ENCODE results near the gene NOXRED1. TPM values are rescaled to one million over a fixed set of nuclear protein-coding genes. Genes with fewer than 3 reads are reported as not detected.

NOXRED1 gene
- total RNA-seq: 0.04 and 0.82 TPM in 2 replicates

- no peak for TF ChIP-seq CTCF (IDR thresholded peaks at IDR 0.05; ENCODE audit: insufficient read depth, low read length, poor library complexity, severe bottlenecking)
- H3K27me3 ChIP-seq (ENCODE audit: control insufficient read depth, insufficient read depth, low read length): no peaks in the 10 kb centered on the region
- DNase-seq (ENCODE audit: low read depth): no peak
- peaks cover 2% of the 10 kb centered on the region for H3K36me3 ChIP-seq (ENCODE audit: control insufficient read depth, insufficient read depth, low read length)
- no peak within 1 kb of the TSS for H3K4me3 ChIP-seq (ENCODE audit: low read depth, low read length)
Measured at GRCh38 chr14:77423423-77423822, at the start of gene NOXRED1. Gene NOXRED1, minus strand, starts transcription at chr14:77423523. Its CDS starts 634 bp downstream, at chr14:77422889.

GRCh38 chr14:77470224-77470870, 47.0 kb upstream of the NOXRED1 start:
- no peak for DNase-seq (ENCODE audit: low read depth)
- H3K27me3 ChIP-seq (ENCODE audit: control insufficient read depth, insufficient read depth, low read length): peaks cover 17% of the 10 kb centered on the region
- no peak overlapping the region for H3K4me3 ChIP-seq (ENCODE audit: low read depth, low read length)
- no peak for TF ChIP-seq CTCF (IDR thresholded peaks at IDR 0.05; ENCODE audit: insufficient read depth, low read length, poor library complexity, severe bottlenecking)
- H3K36me3 ChIP-seq (ENCODE audit: control insufficient read depth, insufficient read depth, low read length): no peaks in the 10 kb centered on the region

- no peak for TF ChIP-seq CTCF (IDR thresholded peaks at IDR 0.05; ENCODE audit: insufficient read depth, low read length, poor library complexity, severe bottlenecking)
- DNase-seq (ENCODE audit: low read depth): no peak
Measured at GRCh38 chr14:77469539-77469938, 46.2 kb upstream of the NOXRED1 start.

GRCh38 chr14:77469067-77469505, 45.8 kb upstream of the NOXRED1 start:
- no peak overlapping the region for H3K4me3 ChIP-seq (ENCODE audit: low read depth, low read length)
- TF ChIP-seq CTCF (IDR thresholded peaks at IDR 0.05; ENCODE audit: insufficient read depth, low read length, poor library complexity, severe bottlenecking): no peak
- no peak for DNase-seq (ENCODE audit: low read depth)
- no peaks in the 10 kb centered on the region for H3K36me3 ChIP-seq (ENCODE audit: control insufficient read depth, insufficient read depth, low read length)
- H3K27me3 ChIP-seq (ENCODE audit: control insufficient read depth, insufficient read depth, low read length): peaks cover 6% of the 10 kb centered on the region

More at GRCh38 chr14:77469539-77469938, 46.2 kb upstream of the NOXRED1 start:
- Histone ChIP-seq H3K4me3 (ENCODE audit: low read depth, low read length) (no peak overlapping the region), H3K36me3 (ENCODE audit: control insufficient read depth, insufficient read depth, low read length) (no peaks in the 10 kb centered on the region), H3K27me3 (ENCODE audit: control insufficient read depth, insufficient read depth, low read length) (peaks cover 10% of the 10 kb centered on the region)

GRCh38 chr14:77467801-77468200, 44.5 kb upstream of the NOXRED1 start:
- H3K4me3 ChIP-seq (ENCODE audit: low read depth, low read length): no peak overlapping the region
- H3K36me3 ChIP-seq (ENCODE audit: control insufficient read depth, insufficient read depth, low read length): peaks cover 1% of the 10 kb centered on the region
- no peak for DNase-seq (ENCODE audit: low read depth)
- H3K27me3 ChIP-seq (ENCODE audit: control insufficient read depth, insufficient read depth, low read length): no peaks in the 10 kb centered on the region
- TF ChIP-seq CTCF (IDR thresholded peaks at IDR 0.05; ENCODE audit: insufficient read depth, low read length, poor library complexity, severe bottlenecking): no peak

All from kidney epithelial cell (primary cell).